HCT116 (cell line): ENCODE measurements around the gene RASL10B. TPM values are rescaled to one million over a fixed set of nuclear protein-coding genes. Genes with fewer than 3 reads are reported as not detected.

Experiments
- ATAC-seq: fragments of 200-7000 bp; cut with Tn5 transposase; 2 replicates; pipeline ENCODE4 v1.9.1; 2020; ENCODE audit warnings: mild to moderate bottlenecking, moderate library complexity
- BruUV-seq: library from RNA; stranded (reverse); fragments of 400-500 nt; replicated peaks from 2 replicates; lab custom pipeline; 2021; lab: Mats Ljungman, UMichigan
- CTCF ChIA-PET: fragments of 300-600 bp; sonication (Branson Sonifier 250); formaldehyde crosslinking; loops from one replicate; lab custom pipeline; 2021; ENCODE audit warnings: antibody characterized with exemption; lab: Charles Lee
- POLR2A ChIA-PET: fragments of 300-600, 350-600 bp; sonication (Branson Sonifier 250); formaldehyde crosslinking; loops from one replicate; lab custom pipeline; 2021; ENCODE audit warnings: antibody characterized with exemption; lab: Charles Lee
- RAD21 ChIA-PET, 2 experiments: fragments of 300-600 bp; sonication (Branson Sonifier 250); formaldehyde crosslinking; loops; one replicate each; lab custom pipeline; 2023; ENCODE audit warnings: low total read pairs in 2 of 2; ENCODE audit not compliant: uncharacterized antibody in 2 of 2, unreplicated experiment in 2 of 2, low non-redundant PET in 1 of 2; lab: Charles Lee
- DNase-seq: peaks from one replicate; pipeline ENCODE4 v3.0.0-alpha.2; 2010; ENCODE audit warnings: low read depth, low spot score
- H2AFZ ChIP-seq: fragments of 200-600 bp; shearing (Covaris generic), sonication (generic); 2 replicates; pipeline ENCODE4 v1.6.1; 2017; ENCODE audit warnings: low read depth, mixed run types, mixed read lengths, antibody characterized with exemption, low read length; ENCODE audit not compliant: poor library complexity, severe bottlenecking
- H3K27ac ChIP-seq: 2 replicates; pipeline ENCODE4 v1.5.1; 2012; ENCODE audit warnings: low read depth, low read length
- H3K27me3 ChIP-seq: fragments of 200-600 bp; sonication (generic); 2 replicates; pipeline ENCODE4 v1.6.1; 2016; ENCODE audit warnings: mixed run types, low read length, mixed read lengths; ENCODE audit not compliant: insufficient read depth
- H3K36me3 ChIP-seq, 2 experiments: fragments of 200-500 bp in 1 of 2; fragments of 200-600 bp in 1 of 2; sonication (Bioruptor generic) in 1 of 2; sonication (generic) in 1 of 2; 2 replicates each; pipeline versions ENCODE4 v1.5.1 to v1.6.1; 2014 to 2016; ENCODE audit warnings: low read length in 2 of 2, inconsistent platforms in 1 of 2, mixed read lengths in 1 of 2, mixed run types in 1 of 2; ENCODE audit not compliant: insufficient read depth in 2 of 2, control insufficient read depth in 1 of 2
- H3K4me1 ChIP-seq, 2 experiments: fragments of 200-600 bp in 1 of 2; sonication (generic) in 1 of 2; 2 replicates each; pipeline versions ENCODE4 v1.5.1 to v1.6.1; 2012 to 2017; ENCODE audit warnings: low read length in 2 of 2, inconsistent platforms in 1 of 2, mild to moderate bottlenecking in 1 of 2, mixed read lengths in 1 of 2, mixed run types in 1 of 2, moderate library complexity in 1 of 2; ENCODE audit not compliant: insufficient read depth in 2 of 2, control insufficient read depth in 1 of 2
- H3K4me2 ChIP-seq: fragments of 200-600 bp; sonication (generic); 2 replicates; pipeline ENCODE4 v1.6.1; 2017; ENCODE audit warnings: mixed run types, low read length, mixed read lengths
- H3K4me3 ChIP-seq, 2 experiments: fragments of 200-600 bp in 1 of 2; sonication (generic) in 1 of 2; replicated peaks in 1 of 2; 2 replicates each; pipeline ENCODE4 v1.5.1; 2011 to 2016; ENCODE audit warnings: low read length in 2 of 2, control low read depth in 1 of 2, low read depth in 1 of 2, mild to moderate bottlenecking in 1 of 2, mixed read lengths in 1 of 2, mixed run types in 1 of 2
- H3K79me2 ChIP-seq: fragments of 200-600 bp; sonication (generic); 2 replicates; pipeline ENCODE4 v1.6.1; 2017; ENCODE audit warnings: mild to moderate bottlenecking, mixed run types, low read length, moderate library complexity, mixed read lengths; ENCODE audit not compliant: insufficient read depth
- H3K9ac ChIP-seq: fragments of 200-600 bp; sonication (generic); 2 replicates; pipeline ENCODE4 v1.6.1; 2016; ENCODE audit warnings: low read length, mixed read lengths
- H3K9me2 ChIP-seq: fragments of 200-600 bp; sonication (generic), shearing (Covaris generic); 2 replicates; pipeline ENCODE4 v1.6.1; 2017; ENCODE audit warnings: mixed run types, mild to moderate bottlenecking, moderate library complexity; ENCODE audit not compliant: insufficient read depth
- H3K9me3 ChIP-seq, 2 experiments: fragments of 200-500 bp in 1 of 2; fragments of 200-600 bp in 1 of 2; sonication (Bioruptor generic) in 1 of 2; sonication (generic) in 1 of 2; 2 replicates each; pipeline ENCODE4 v1.6.1; 2014 to 2017; ENCODE audit warnings: low read length in 2 of 2, mixed read lengths in 2 of 2, inconsistent platforms in 1 of 2, low read depth in 1 of 2, mild to moderate bottlenecking in 1 of 2, mixed run types in 1 of 2, moderate library complexity in 1 of 2; ENCODE audit not compliant: control insufficient read depth in 1 of 2, insufficient read depth in 1 of 2
- H4K20me1 ChIP-seq: fragments of 200-600 bp; sonication (generic), shearing (Covaris generic); 2 replicates; pipeline ENCODE4 v1.6.1; 2017; ENCODE audit warnings: mixed run types, mild to moderate bottlenecking, moderate library complexity; ENCODE audit not compliant: insufficient read depth
- CBX3 ChIP-seq: IDR thresholded peaks from 2 replicates; pipeline ENCODE4 v1.6.1; 2012; ENCODE audit warnings: low read depth
- CEBPB ChIP-seq: IDR thresholded peaks from 2 replicates; pipeline ENCODE4 v1.6.1; 2012; ENCODE audit warnings: low read depth
- EGR1 ChIP-seq: IDR thresholded peaks from 2 replicates; pipeline ENCODE4 v1.6.1; 2012; ENCODE audit warnings: low read depth
- ELF1 ChIP-seq: IDR thresholded peaks from 2 replicates; pipeline ENCODE4 v1.6.1; 2012; ENCODE audit warnings: low read depth, borderline replicate concordance
- EZH2 ChIP-seq: fragments of 200-600 bp; sonication (generic); IDR thresholded peaks from 2 replicates; pipeline ENCODE4 v1.6.1; 2017; ENCODE audit warnings: antibody characterized with exemption, mixed run types
- EZH2phosphoT487 ChIP-seq: fragments of 200-600 bp; IDR thresholded peaks from 2 replicates; pipeline ENCODE4 v1.6.1; 2018; ENCODE audit warnings: antibody characterized with exemption, borderline replicate concordance
- JUND ChIP-seq: IDR thresholded peaks from 2 replicates; pipeline ENCODE4 v1.6.1; 2012
- POLR2A ChIP-seq: IDR thresholded peaks from 2 replicates; pipeline ENCODE4 v1.7.0; 2011; ENCODE audit warnings: borderline replicate concordance; ENCODE audit not compliant: insufficient read depth, insufficient read length; ENCODE audit errors: extremely low read depth
- POLR2AphosphoS5 ChIP-seq: IDR thresholded peaks from 2 replicates; pipeline ENCODE4 v1.6.1; 2011; ENCODE audit warnings: mild to moderate bottlenecking, low read depth, low read length, moderate library complexity
- RAD21 ChIP-seq: IDR thresholded peaks from 2 replicates; pipeline ENCODE4 v1.6.1; 2012; ENCODE audit warnings: low read depth, mild to moderate bottlenecking
- SRF ChIP-seq: IDR thresholded peaks from 2 replicates; pipeline ENCODE4 v1.6.1; 2012; ENCODE audit warnings: low read depth
- YY1 ChIP-seq: IDR thresholded peaks from 2 replicates; pipeline ENCODE4 v1.6.1; 2011; ENCODE audit warnings: low read length, low read depth, moderate library complexity, mild to moderate bottlenecking; ENCODE audit not compliant: insufficient replicate concordance; ENCODE audit errors: extremely low read depth
- ZFX ChIP-seq: fragments of 450-650 bp; IDR thresholded peaks from 2 replicates; pipeline ENCODE4 v1.6.1; 2017
- ZNF274 ChIP-seq: fragments of 200-500 bp; sonication (Bioruptor generic); IDR thresholded peaks from 2 replicates; pipeline ENCODE4 v1.6.1; 2014; ENCODE audit warnings: mild to moderate bottlenecking, low read depth, low read length, inconsistent platforms
- intact Hi-C: fragments of 100-400 bp; cut with micrococcal nuclease; formaldehyde crosslinking; loops from 2 replicates; pipeline ENCODE4 v1.10.0; 2022
- total RNA-seq: library from RNA; stranded (reverse); gene quantifications from one replicate; pipeline ENCODE4 v1.2.1, GENCODE V29; 2021; ENCODE audit not compliant: unreplicated experiment
- TF ChIP-seq, protein P1 (sequence below): IDR thresholded peaks from 2 replicates; pipeline ENCODE4 v1.6.1; 2012; ENCODE audit warnings: low read depth
- TF ChIP-seq, protein P2 (sequence below), 3 experiments: fragments of 200-600 bp in 1 of 3; sonication (generic) in 1 of 3; IDR thresholded peaks in 2 of 3; conservative IDR thresholded peaks in 1 of 3; 2 replicates each; pipeline ENCODE4 v1.5.1; 2012 to 2017; ENCODE audit warnings: low read depth in 2 of 3, low read length in 2 of 3, antibody characterized with exemption in 1 of 3, borderline replicate concordance in 1 of 3, control low read depth in 1 of 3, mild to moderate bottlenecking in 1 of 3, mixed read lengths in 1 of 3, mixed run types in 1 of 3, moderate library complexity in 1 of 3; ENCODE audit not compliant: insufficient read depth in 1 of 3
- TF ChIP-seq, protein P3 (sequence below): IDR thresholded peaks from 2 replicates; pipeline ENCODE4 v1.6.1; 2012

Gene RASL10B
- total RNA-seq, 1 experiment from 2014 or later: 0.15 TPM

DNA sequence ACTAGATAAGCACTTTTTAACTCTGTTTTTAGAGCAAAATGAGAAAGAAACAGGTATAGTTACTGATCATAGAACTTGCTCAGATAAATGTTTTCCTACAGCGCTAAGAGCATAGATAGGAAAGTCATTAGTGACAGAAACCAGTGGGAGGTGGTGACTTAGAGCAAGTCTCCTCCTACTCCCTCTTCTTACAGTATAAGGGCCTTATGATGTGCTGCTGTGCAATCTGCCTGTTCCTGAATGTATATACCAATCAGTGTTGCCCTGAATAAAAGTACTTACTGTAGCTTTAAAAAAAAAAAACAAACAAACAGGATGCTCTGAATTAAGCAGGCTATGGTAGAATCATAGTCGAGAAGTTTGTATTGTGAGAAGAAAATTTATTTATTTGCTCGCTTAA lies 23.3 kb upstream of the RASL10B start:
- H3K9me3 ChIP-seq: no peaks in the 10 kb centered on the region
- H3K9me2 ChIP-seq: no peaks in the 10 kb centered on the region
- H3K27ac ChIP-seq: no peak overlapping the region
- DNase-seq (no peak), ATAC-seq (no peak)
- H3K4me2 ChIP-seq: no peak overlapping the region
- peaks cover 7 to 27% of the 10 kb centered on the region in 2 experiments for H3K36me3 ChIP-seq
- intact Hi-C loops: no loop called here
- 0 out of 2 replicates have a peak, but pooled peaks cover 2% of the 10 kb centered on the region for H3K79me2 ChIP-seq
- H3K4me1 ChIP-seq: no peaks in the 10 kb centered on the region
- no peak for TF ChIP-seq CEBPB
- no peak for TF ChIP-seq EZH2
- TF ChIP-seq POLR2AphosphoS5: no peak
- TF ChIP-seq ZFX: no peak
- TF ChIP-seq ELF1: no peak
- no peak for TF ChIP-seq ZNF274
- TF ChIP-seq EGR1: no peak
- no peak for TF ChIP-seq SRF
- TF ChIP-seq CBX3: no peak
- no peak for TF ChIP-seq JUND
- no peak for TF ChIP-seq POLR2A
- TF ChIP-seq, protein P1, sequence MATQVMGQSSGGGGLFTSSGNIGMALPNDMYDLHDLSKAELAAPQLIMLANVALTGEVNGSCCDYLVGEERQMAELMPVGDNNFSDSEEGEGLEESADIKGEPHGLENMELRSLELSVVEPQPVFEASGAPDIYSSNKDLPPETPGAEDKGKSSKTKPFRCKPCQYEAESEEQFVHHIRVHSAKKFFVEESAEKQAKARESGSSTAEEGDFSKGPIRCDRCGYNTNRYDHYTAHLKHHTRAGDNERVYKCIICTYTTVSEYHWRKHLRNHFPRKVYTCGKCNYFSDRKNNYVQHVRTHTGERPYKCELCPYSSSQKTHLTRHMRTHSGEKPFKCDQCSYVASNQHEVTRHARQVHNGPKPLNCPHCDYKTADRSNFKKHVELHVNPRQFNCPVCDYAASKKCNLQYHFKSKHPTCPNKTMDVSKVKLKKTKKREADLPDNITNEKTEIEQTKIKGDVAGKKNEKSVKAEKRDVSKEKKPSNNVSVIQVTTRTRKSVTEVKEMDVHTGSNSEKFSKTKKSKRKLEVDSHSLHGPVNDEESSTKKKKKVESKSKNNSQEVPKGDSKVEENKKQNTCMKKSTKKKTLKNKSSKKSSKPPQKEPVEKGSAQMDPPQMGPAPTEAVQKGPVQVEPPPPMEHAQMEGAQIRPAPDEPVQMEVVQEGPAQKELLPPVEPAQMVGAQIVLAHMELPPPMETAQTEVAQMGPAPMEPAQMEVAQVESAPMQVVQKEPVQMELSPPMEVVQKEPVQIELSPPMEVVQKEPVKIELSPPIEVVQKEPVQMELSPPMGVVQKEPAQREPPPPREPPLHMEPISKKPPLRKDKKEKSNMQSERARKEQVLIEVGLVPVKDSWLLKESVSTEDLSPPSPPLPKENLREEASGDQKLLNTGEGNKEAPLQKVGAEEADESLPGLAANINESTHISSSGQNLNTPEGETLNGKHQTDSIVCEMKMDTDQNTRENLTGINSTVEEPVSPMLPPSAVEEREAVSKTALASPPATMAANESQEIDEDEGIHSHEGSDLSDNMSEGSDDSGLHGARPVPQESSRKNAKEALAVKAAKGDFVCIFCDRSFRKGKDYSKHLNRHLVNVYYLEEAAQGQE: no peak
- TF ChIP-seq EZH2phosphoT487: no peak
- TF ChIP-seq, protein P2, sequence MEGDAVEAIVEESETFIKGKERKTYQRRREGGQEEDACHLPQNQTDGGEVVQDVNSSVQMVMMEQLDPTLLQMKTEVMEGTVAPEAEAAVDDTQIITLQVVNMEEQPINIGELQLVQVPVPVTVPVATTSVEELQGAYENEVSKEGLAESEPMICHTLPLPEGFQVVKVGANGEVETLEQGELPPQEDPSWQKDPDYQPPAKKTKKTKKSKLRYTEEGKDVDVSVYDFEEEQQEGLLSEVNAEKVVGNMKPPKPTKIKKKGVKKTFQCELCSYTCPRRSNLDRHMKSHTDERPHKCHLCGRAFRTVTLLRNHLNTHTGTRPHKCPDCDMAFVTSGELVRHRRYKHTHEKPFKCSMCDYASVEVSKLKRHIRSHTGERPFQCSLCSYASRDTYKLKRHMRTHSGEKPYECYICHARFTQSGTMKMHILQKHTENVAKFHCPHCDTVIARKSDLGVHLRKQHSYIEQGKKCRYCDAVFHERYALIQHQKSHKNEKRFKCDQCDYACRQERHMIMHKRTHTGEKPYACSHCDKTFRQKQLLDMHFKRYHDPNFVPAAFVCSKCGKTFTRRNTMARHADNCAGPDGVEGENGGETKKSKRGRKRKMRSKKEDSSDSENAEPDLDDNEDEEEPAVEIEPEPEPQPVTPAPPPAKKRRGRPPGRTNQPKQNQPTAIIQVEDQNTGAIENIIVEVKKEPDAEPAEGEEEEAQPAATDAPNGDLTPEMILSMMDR (IDR thresholded peaks at IDR 0.05 in 2 of 3, conservative IDR thresholded peaks at IDR 0.05 in 1 of 3; ENCODE audit: borderline replicate concordance in 1 of 3, insufficient read depth in 1 of 3, low read depth in 2 of 3, low read length in 2 of 3): no peak
- TF ChIP-seq YY1: no peak
- TF ChIP-seq, protein P3, sequence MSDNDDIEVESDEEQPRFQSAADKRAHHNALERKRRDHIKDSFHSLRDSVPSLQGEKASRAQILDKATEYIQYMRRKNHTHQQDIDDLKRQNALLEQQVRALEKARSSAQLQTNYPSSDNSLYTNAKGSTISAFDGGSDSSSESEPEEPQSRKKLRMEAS: no peak
- no peak for TF ChIP-seq RAD21
- TF ChIP-seq, all 23 proteins: peak for 0
- H3K27me3 ChIP-seq: no peaks in the 10 kb centered on the region
- no peaks in the 10 kb centered on the region; the same call in 1 of the 2 replicates for H4K20me1 ChIP-seq
- no peak overlapping the region for H3K4me3 ChIP-seq
- ChIA-PET POLR2A (no interaction called here), RAD21 (no interaction called here), CTCF (no interaction called here)
- no peak overlapping the region for H2AFZ ChIP-seq
- no peak overlapping the region for H3K9ac ChIP-seq
- BruUV-seq: no TSS peak
